Liver (tissue), 9 donors: ENCODE measurements around the gene ZNF439. TPM values are rescaled to one million over a fixed set of nuclear protein-coding genes. Genes with fewer than 3 reads are reported as not detected.

Source experiments
- DNase-seq: peaks from one replicate; pipeline ENCODE4 v3.0.0-alpha.2; 2017; ENCODE audit warnings: low spot score
- H3K27ac ChIP-seq, 2 donors: one replicate each; pipeline ENCODE4 v1.7.0; 2013; ENCODE audit warnings: inconsistent platforms in 2 of 2, low read length in 2 of 2, control low read depth in 1 of 2, low read depth in 1 of 2, mild to moderate bottlenecking in 1 of 2
- H3K27me3 ChIP-seq, 4 donors: one replicate each; pipeline versions ENCODE4 v1.6.1 to v1.7.0; 2013; ENCODE audit warnings: low read length in 3 of 4, inconsistent platforms in 1 of 4, mild to moderate bottlenecking in 1 of 4, moderate library complexity in 1 of 4; ENCODE audit not compliant: control insufficient read depth in 4 of 4, insufficient read depth in 4 of 4
- H3K36me3 ChIP-seq, 4 donors: one replicate each; pipeline versions ENCODE4 v1.6.1 to v1.7.0; 2013; ENCODE audit warnings: low read length in 3 of 4, mild to moderate bottlenecking in 3 of 4, low read depth in 1 of 4, moderate library complexity in 1 of 4; ENCODE audit not compliant: control insufficient read depth in 4 of 4, insufficient read depth in 3 of 4
- H3K4me1 ChIP-seq, 4 donors: one replicate each; pipeline versions ENCODE4 v1.6.1 to v1.7.0; 2013; ENCODE audit warnings: low read length in 3 of 4, mild to moderate bottlenecking in 3 of 4, moderate library complexity in 1 of 4; ENCODE audit not compliant: control insufficient read depth in 4 of 4, insufficient read depth in 4 of 4
- H3K4me3 ChIP-seq, 3 donors: one replicate each; pipeline versions ENCODE4 v1.6.1 to v1.7.0; 2013; ENCODE audit warnings: low read length in 3 of 3, control low read depth in 1 of 3, low read depth in 1 of 3, mild to moderate bottlenecking in 1 of 3
- H3K9ac ChIP-seq, 2 donors: one replicate each; pipeline ENCODE4 v1.7.0; 2013; ENCODE audit warnings: low read length in 2 of 2, mild to moderate bottlenecking in 2 of 2, moderate library complexity in 2 of 2, control low read depth in 1 of 2, low read depth in 1 of 2
- H3K9me3 ChIP-seq, 4 donors: one replicate each; pipeline versions ENCODE4 v1.6.1 to v1.7.0; 2013; ENCODE audit warnings: low read length in 3 of 4; ENCODE audit not compliant: control insufficient read depth in 4 of 4
- EGR1 ChIP-seq, 2 donors: IDR thresholded peaks; 2 replicates each; pipeline ENCODE4 v1.6.1; 2016 to 2018; ENCODE audit warnings: antibody characterized with exemption in 2 of 2, low read depth in 2 of 2
- FOXA1 ChIP-seq: IDR thresholded peaks from 2 replicates; pipeline ENCODE4 v1.6.1; 2016; ENCODE audit warnings: antibody characterized with exemption
- FOXA2 ChIP-seq: IDR thresholded peaks from 2 replicates; pipeline ENCODE4 v1.6.1; 2016; ENCODE audit warnings: antibody characterized with exemption
- GABPA ChIP-seq, 2 donors: IDR thresholded peaks in 1 of 2; conservative IDR thresholded peaks in 1 of 2; 2 replicates each; pipeline ENCODE4 v1.6.1; 2016; ENCODE audit warnings: antibody characterized with exemption in 2 of 2, mild to moderate bottlenecking in 1 of 2, moderate library complexity in 1 of 2
- HNF4A ChIP-seq, 2 donors: conservative IDR thresholded peaks; 2 replicates each; pipeline ENCODE4 v1.6.1; 2016; ENCODE audit warnings: antibody characterized with exemption in 2 of 2, mild to moderate bottlenecking in 2 of 2
- HNF4G ChIP-seq: IDR thresholded peaks from 2 replicates; pipeline ENCODE4 v1.6.1; 2016; ENCODE audit warnings: antibody characterized with exemption
- NR2F2 ChIP-seq: IDR thresholded peaks from 2 replicates; pipeline ENCODE4 v1.6.1; 2016; ENCODE audit warnings: antibody characterized with exemption
- RAD21 ChIP-seq, 2 donors: IDR thresholded peaks; 2 replicates each; pipeline ENCODE4 v1.6.1; 2016; ENCODE audit warnings: antibody characterized with exemption in 2 of 2, mild to moderate bottlenecking in 2 of 2
- RXRA ChIP-seq, 2 donors: IDR thresholded peaks; 2 replicates each; pipeline ENCODE4 v1.6.1; 2017 to 2018; ENCODE audit warnings: antibody characterized with exemption in 2 of 2, mild to moderate bottlenecking in 1 of 2
- SP1 ChIP-seq: IDR thresholded peaks from 2 replicates; pipeline ENCODE4 v1.6.1; 2018; ENCODE audit warnings: antibody characterized with exemption, mild to moderate bottlenecking
- TAF1 ChIP-seq: conservative IDR thresholded peaks from 2 replicates; pipeline ENCODE4 v1.6.1; 2016; ENCODE audit warnings: antibody characterized with exemption, mild to moderate bottlenecking
- YY1 ChIP-seq: IDR thresholded peaks from 2 replicates; pipeline ENCODE4 v1.6.1; 2016; ENCODE audit warnings: antibody characterized with exemption, mild to moderate bottlenecking
- WGBS: extraction: QIAGEN DNeasy Blood & Tissue Kit; methylation state at CpG from one replicate; pipeline ENCODE4 v1.1.7; 2013; 5-methylcytosine and 5-hydroxymethylcytosine counted together
- polyA plus RNA-seq, 2 donors: library from polyadenylated mRNA; stranded (reverse) in 1 of 2; unstranded in 1 of 2; fragments of 200-250 nt in 1 of 2; fragments of >200 nt in 1 of 2; fragmentation: Nextera tagmentation in 1 of 2; extraction: Ambion mirVana in 1 of 2; gene quantifications; one replicate each; pipeline versions ENCODE4 v1.2.1 to v1.2.3, GENCODE V29; 2013 to 2015
- total RNA-seq, 2 donors: library from RNA; depleted of rRNA; stranded (reverse); fragments of >200 nt; gene quantifications; one replicate each; pipeline ENCODE4 v1.2.3, GENCODE V29; 2014
- TF ChIP-seq, protein P1 (sequence below): IDR thresholded peaks from 2 replicates; pipeline ENCODE4 v1.6.1; 2016; ENCODE audit warnings: antibody characterized with exemption, mild to moderate bottlenecking
- TF ChIP-seq, protein P2 (sequence below): fragments of 150-350 bp; IDR thresholded peaks from 2 replicates; pipeline ENCODE4 v1.5.1; 2017; ENCODE audit warnings: improper control_type of control experiment, low read depth, low read length; ENCODE audit not compliant: missing input control
- TF ChIP-seq, protein P3 (sequence below): IDR thresholded peaks from 2 replicates; pipeline ENCODE4 v1.6.1; 2016; ENCODE audit warnings: antibody characterized with exemption
- donor health status: healthy.
- donor health status: healthy.
- donor health status: healthy.
- donor health status: healthy.
- donor health status: healthy.

ZNF439 gene
- total and polyA plus RNA-seq, 4 donors: 0.33 to 2.4 (median 1.3) TPM

DNA sequence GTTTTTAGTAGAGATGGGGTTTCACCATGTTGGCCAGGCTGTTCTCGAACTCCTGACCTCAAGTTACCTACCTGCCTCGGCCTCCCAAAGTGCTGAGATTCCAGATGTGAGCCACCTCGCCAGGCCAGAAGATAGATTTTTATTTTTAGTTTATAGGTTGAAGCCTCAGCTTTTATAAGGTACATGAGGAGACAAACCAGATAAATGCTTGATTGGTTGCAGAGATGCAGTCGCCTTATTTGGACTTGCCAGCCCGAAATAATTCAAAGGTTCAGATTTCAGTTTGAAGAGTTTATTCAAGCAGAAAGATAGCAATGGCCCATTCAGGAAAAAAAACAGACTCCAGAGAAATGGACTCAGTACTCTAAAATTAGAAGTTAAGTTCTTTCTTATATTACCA, 42.1 kb downstream of the ZNF439 start:
- H3K36me3 ChIP-seq: peaks cover 0 to 14% (median 6%) of the 10 kb centered on the region in 4 donors
- H3K9me3 ChIP-seq: peaks cover 3 to 14% (median 8%) of the 10 kb centered on the region in 4 donors
- H3K27me3 ChIP-seq: no peaks in the 10 kb centered on the region
- whole genome bisulfite sequencing: 95% methylated on average over 5 of the region's 5 CpGs
- DNase-seq: no peak
- no peak overlapping the region for H3K4me3 ChIP-seq
- TF ChIP-seq SP1 (no peak), EGR1 (IDR thresholded peaks at IDR 0.05; ENCODE audit: low read depth in 2 of 2) (no peak), RAD21 (IDR thresholded peaks at IDR 0.05) (no peak), NR2F2 (no peak), HNF4G (no peak), GABPA (IDR thresholded peaks at IDR 0.05 in 1 of 2, conservative IDR thresholded peaks at IDR 0.05 in 1 of 2) (no peak), TAF1 (no peak), HNF4A (conservative IDR thresholded peaks at IDR 0.05) (no peak), RXRA (IDR thresholded peaks at IDR 0.05) (no peak), FOXA2 (no peak), YY1 (no peak)
- TF ChIP-seq, protein P1, sequence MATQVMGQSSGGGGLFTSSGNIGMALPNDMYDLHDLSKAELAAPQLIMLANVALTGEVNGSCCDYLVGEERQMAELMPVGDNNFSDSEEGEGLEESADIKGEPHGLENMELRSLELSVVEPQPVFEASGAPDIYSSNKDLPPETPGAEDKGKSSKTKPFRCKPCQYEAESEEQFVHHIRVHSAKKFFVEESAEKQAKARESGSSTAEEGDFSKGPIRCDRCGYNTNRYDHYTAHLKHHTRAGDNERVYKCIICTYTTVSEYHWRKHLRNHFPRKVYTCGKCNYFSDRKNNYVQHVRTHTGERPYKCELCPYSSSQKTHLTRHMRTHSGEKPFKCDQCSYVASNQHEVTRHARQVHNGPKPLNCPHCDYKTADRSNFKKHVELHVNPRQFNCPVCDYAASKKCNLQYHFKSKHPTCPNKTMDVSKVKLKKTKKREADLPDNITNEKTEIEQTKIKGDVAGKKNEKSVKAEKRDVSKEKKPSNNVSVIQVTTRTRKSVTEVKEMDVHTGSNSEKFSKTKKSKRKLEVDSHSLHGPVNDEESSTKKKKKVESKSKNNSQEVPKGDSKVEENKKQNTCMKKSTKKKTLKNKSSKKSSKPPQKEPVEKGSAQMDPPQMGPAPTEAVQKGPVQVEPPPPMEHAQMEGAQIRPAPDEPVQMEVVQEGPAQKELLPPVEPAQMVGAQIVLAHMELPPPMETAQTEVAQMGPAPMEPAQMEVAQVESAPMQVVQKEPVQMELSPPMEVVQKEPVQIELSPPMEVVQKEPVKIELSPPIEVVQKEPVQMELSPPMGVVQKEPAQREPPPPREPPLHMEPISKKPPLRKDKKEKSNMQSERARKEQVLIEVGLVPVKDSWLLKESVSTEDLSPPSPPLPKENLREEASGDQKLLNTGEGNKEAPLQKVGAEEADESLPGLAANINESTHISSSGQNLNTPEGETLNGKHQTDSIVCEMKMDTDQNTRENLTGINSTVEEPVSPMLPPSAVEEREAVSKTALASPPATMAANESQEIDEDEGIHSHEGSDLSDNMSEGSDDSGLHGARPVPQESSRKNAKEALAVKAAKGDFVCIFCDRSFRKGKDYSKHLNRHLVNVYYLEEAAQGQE: no peak
- TF ChIP-seq, protein P2, sequence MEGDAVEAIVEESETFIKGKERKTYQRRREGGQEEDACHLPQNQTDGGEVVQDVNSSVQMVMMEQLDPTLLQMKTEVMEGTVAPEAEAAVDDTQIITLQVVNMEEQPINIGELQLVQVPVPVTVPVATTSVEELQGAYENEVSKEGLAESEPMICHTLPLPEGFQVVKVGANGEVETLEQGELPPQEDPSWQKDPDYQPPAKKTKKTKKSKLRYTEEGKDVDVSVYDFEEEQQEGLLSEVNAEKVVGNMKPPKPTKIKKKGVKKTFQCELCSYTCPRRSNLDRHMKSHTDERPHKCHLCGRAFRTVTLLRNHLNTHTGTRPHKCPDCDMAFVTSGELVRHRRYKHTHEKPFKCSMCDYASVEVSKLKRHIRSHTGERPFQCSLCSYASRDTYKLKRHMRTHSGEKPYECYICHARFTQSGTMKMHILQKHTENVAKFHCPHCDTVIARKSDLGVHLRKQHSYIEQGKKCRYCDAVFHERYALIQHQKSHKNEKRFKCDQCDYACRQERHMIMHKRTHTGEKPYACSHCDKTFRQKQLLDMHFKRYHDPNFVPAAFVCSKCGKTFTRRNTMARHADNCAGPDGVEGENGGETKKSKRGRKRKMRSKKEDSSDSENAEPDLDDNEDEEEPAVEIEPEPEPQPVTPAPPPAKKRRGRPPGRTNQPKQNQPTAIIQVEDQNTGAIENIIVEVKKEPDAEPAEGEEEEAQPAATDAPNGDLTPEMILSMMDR: no peak
- no peak overlapping the region for H3K9ac ChIP-seq
- peaks cover 2 to 16% (median 6%) of the 10 kb centered on the region in 4 donors for H3K4me1 ChIP-seq
- H3K27ac ChIP-seq: no peak overlapping the region

DNA sequence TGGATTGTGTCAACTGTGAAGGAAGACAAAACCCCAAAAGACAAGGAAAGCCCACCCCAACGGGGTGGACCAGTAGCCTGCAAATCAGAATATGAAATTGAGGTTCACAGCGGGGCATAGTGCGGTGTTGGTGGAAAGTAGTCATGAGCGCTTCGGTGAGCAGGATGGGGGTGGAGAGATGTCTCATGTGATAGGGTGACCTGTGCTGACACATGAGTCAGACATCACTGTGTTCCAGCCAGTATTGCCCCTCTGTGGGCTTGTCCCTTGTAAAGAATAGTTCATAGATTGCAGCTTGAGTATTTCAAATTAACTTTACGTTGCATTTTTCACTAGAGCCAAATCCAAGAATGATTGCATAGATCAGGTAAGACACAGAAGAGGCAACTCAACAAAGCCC, 46.3 kb downstream of the ZNF439 start:
- WGBS: 98% methylated on average over 6 of the region's 6 CpGs
- Histone ChIP-seq H3K27ac (no peak overlapping the region), H3K4me1 (no peaks in the 10 kb centered on the region), H3K4me3 (peak overlapping the region in 2 of 3 donors; percentile 24 to 66), H3K27me3 (no peaks in the 10 kb centered on the region), H3K36me3 (peaks cover 0 to 14% (median 9%) of the 10 kb centered on the region in 4 donors), H3K9ac (no peak overlapping the region), H3K9me3 (peaks cover 9 to 31% (median 21%) of the 10 kb centered on the region in 4 donors)
- TF ChIP-seq YY1: no peak
- no peak for TF ChIP-seq FOXA2
- no peak for DNase-seq

DNA sequence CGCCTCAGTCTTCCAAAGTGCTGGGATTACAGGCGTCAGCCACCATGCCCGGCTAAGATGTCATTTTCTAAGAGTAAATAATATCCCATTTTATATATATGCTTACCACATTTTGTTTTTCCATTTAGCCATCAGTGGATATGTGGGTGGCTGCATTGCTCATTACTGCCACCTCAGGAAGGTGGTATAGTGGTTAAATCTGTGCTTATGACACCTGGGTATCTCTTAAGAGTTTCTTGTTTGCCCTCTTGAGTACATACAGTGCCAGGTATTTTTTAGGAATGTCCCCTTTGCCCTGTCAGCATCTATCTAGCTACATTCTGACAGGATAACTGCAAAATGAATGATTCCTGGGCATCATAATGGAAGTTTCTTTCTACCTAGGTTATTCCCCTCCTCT, 53.7 kb downstream of the ZNF439 start:
- WGBS: 97% methylated on average over 3 of the region's 3 CpGs
- no peaks in the 10 kb centered on the region for H3K27me3 ChIP-seq
- peaks cover 8 to 50% (median 38%) of the 10 kb centered on the region in 4 donors for H3K36me3 ChIP-seq
- H3K4me3 ChIP-seq: peak overlapping the region in 2 of 3 donors; percentile 22 to 56
- no peak for DNase-seq
- H3K4me1 ChIP-seq: no peaks in the 10 kb centered on the region
- no peak overlapping the region for H3K9ac ChIP-seq
- H3K27ac ChIP-seq: no peak overlapping the region
- peaks cover 43 to 78% (median 54%) of the 10 kb centered on the region in 4 donors for H3K9me3 ChIP-seq
- TF ChIP-seq FOXA1 (no peak), NR2F2 (no peak), GABPA (IDR thresholded peaks at IDR 0.05 in 1 of 2, conservative IDR thresholded peaks at IDR 0.05 in 1 of 2) (no peak), EGR1 (IDR thresholded peaks at IDR 0.05; ENCODE audit: low read depth in 2 of 2) (no peak)
- TF ChIP-seq, protein P1: no peak
- TF ChIP-seq, protein P3, sequence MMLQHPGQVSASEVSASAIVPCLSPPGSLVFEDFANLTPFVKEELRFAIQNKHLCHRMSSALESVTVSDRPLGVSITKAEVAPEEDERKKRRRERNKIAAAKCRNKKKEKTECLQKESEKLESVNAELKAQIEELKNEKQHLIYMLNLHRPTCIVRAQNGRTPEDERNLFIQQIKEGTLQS: no peak
- TF ChIP-seq, protein P2: no peak
